Peyer's patch (tissue), 4 donors: ENCODE results near the gene FOXI1.

Experiments used
- CTCF ChIP-seq, 6 experiments: fragments of 450-650 bp in 4 of 6; fragments of 200-600 bp in 2 of 6; sonication (generic) in 1 of 6; IDR thresholded peaks; one replicate each; pipeline ENCODE4 v1.5.1; 2017 to 2019; ENCODE audit warnings: antibody characterized with exemption in 6 of 6, mild to moderate bottlenecking in 3 of 6, moderate library complexity in 1 of 6
- POLR2A ChIP-seq, 2 donors: fragments of 450-650 bp; IDR thresholded peaks; one replicate each; pipeline ENCODE4 v1.5.1; 2017; ENCODE audit warnings: antibody characterized with exemption in 2 of 2, mild to moderate bottlenecking in 2 of 2, moderate library complexity in 2 of 2

GRCh38 chr5:170104710-170105109 is 987 bp upstream of the FOXI1 start:
- TF ChIP-seq CTCF (IDR thresholded peaks at IDR 0.05) (no peak), POLR2A (IDR thresholded peaks at IDR 0.05) (no peak)
